Germinal center (tissue), 1 donor: ENCODE results near the gene RORC.
"Not testable (repeated sequence)": the region's sequence is repeated elsewhere in the genome, so short reads cannot be mapped to it uniquely, and the experiment has no call there.

Experiments
- DNase-seq: peaks from one replicate; pipeline ENCODE4 v3.0.0; 2012; ENCODE audit warnings: mixed read lengths, low spot score

The RORC gene

GRCh38 chr1:151805066-151805820, 26.4 kb downstream of the RORC start, which contains the start of gene LINGO4:
Gene LINGO4, minus strand, starts transcription at chr1:151805419. Its CDS starts 2,715 bp downstream, at chr1:151802704.
- DNase-seq: no peak

GRCh38 chr1:151803915-151804314, 27.7 kb downstream of the RORC start:
- no peak for DNase-seq

GRCh38 chr1:151803164-151803563, 28.4 kb downstream of the RORC start:
- DNase-seq: no peak

GRCh38 chr1:151802372-151802771, 29.2 kb downstream of the RORC start:
- DNase-seq: no peak

- DNase-seq: no peak
These were observed 29.8 kb downstream of the RORC start for GRCh38 chr1:151801846-151802245.

- no peak for DNase-seq
These were observed 30.2 kb downstream of the RORC start for GRCh38 chr1:151801310-151801820.

GRCh38 chr1:151800830-151801229, 30.8 kb downstream of the RORC start:
- no peak for DNase-seq

- DNase-seq: no peak
These were observed 32.2 kb downstream of the RORC start for GRCh38 chr1:151799179-151800022.

GRCh38 chr1:151798571-151798970, 33.0 kb downstream of the RORC start:
- DNase-seq: no peak

- peak; percentile 26 for DNase-seq
These were observed 40.5 kb downstream of the RORC start for GRCh38 chr1:151790940-151791651.

GRCh38 chr1:151790071-151790939, 41.3 kb downstream of the RORC start, which contains the start of gene TDRKH:
Gene TDRKH, minus strand, starts transcription at chr1:151790500. Its CDS starts 7,478 bp downstream, at chr1:151783022.
- peak; percentile 100 for DNase-seq

GRCh38 chr1:151787689-151788088, 43.9 kb downstream of the RORC start:
- DNase-seq: no peak

GRCh38 chr1:151783796-151784195, 47.8 kb downstream of the RORC start:
- no peak for DNase-seq

GRCh38 chr1:151782741-151783140, 48.9 kb downstream of the RORC start:
- DNase-seq: no peak

GRCh38 chr1:151782026-151782425, 49.6 kb downstream of the RORC start:
- DNase-seq: not testable (repeated sequence)

- DNase-seq: not testable (repeated sequence)
These were observed 50.9 kb downstream of the RORC start for GRCh38 chr1:151780736-151781135.

GRCh38 chr1:151779852-151780251, 51.8 kb downstream of the RORC start:
- no peak for DNase-seq

GRCh38 chr1:151777317-151777716, 54.3 kb downstream of the RORC start:
- DNase-seq: no peak

- no peak for DNase-seq
These were observed 54.9 kb downstream of the RORC start for GRCh38 chr1:151776665-151777062.

- DNase-seq: no peak
These were observed 55.5 kb downstream of the RORC start for GRCh38 chr1:151775894-151776664.
